GM18519 (cell line): ENCODE data around the gene SNX19.
A peak's percentile ranks its signal among the peaks of the same experiment; 100 is the strongest.

Source experiments
- ATAC-seq: cut with Tn5 transposase; IDR thresholded peaks from one replicate; pipeline ENCODE4 v1.9.1; 2021; ENCODE audit warnings: mild to moderate bottlenecking, moderate library complexity; ENCODE audit not compliant: unreplicated experiment, low FRiP score

The SNX19 gene

GRCh38 chr11:130907229-130907628, 9.1 kb downstream of the SNX19 start:
- ATAC-seq, result no peak

GRCh38 chr11:130906616-130907015, 9.7 kb downstream of the SNX19 start:
- no peak for ATAC-seq

GRCh38 chr11:130905512-130905911, 10.8 kb downstream of the SNX19 start:
- ATAC-seq, result no peak

- ATAC-seq, result no peak
Measured at GRCh38 chr11:130904380-130904779, 11.9 kb downstream of the SNX19 start.

- ATAC-seq, result no peak
Measured at GRCh38 chr11:130902380-130902779, 13.9 kb downstream of the SNX19 start.

- ATAC-seq, result no peak
Measured at GRCh38 chr11:130899106-130899505, 17.2 kb downstream of the SNX19 start.

- ATAC-seq, result no peak
Measured at GRCh38 chr11:130897262-130898182, 18.8 kb downstream of the SNX19 start.

GRCh38 chr11:130894322-130895025, 21.8 kb downstream of the SNX19 start:
- peak; percentile 85 for ATAC-seq

- no peak for ATAC-seq
Measured at GRCh38 chr11:130892861-130893260, 23.4 kb downstream of the SNX19 start.

GRCh38 chr11:130891326-130891725, 25.0 kb downstream of the SNX19 start:
- no peak for ATAC-seq

- no peak for ATAC-seq
Measured at GRCh38 chr11:130890039-130890745, 26.1 kb downstream of the SNX19 start.

- ATAC-seq, result no peak
Measured at GRCh38 chr11:130888790-130889189, 27.5 kb downstream of the SNX19 start.

GRCh38 chr11:130886704-130887103, 29.6 kb downstream of the SNX19 start:
- no peak for ATAC-seq

GRCh38 chr11:130882138-130882551, 34.1 kb downstream of the SNX19 start:
- no peak for ATAC-seq

- ATAC-seq, result no peak
Measured at GRCh38 chr11:130881475-130882137, 34.7 kb downstream of the SNX19 start.

GRCh38 chr11:130879836-130880235, 36.4 kb downstream of the SNX19 start:
- ATAC-seq, result no peak

GRCh38 chr11:130876931-130877915, 39.1 kb downstream of the SNX19 start:
- ATAC-seq, result no peak

GRCh38 chr11:130876100-130876499, 40.2 kb downstream of the SNX19 start:
- no peak for ATAC-seq

- no peak for ATAC-seq
Measured at GRCh38 chr11:130874955-130875531, 41.2 kb downstream of the SNX19 start.
